MM.1S (cell line): ENCODE measurements around the gene P2RX6.

Experiments
- CTCF ChIP-seq: fragments of 300-600 bp; sonication (generic); IDR thresholded peaks from 2 replicates; pipeline ENCODE4 v1.5.1; 2016; ENCODE audit warnings: antibody characterized with exemption, low read length, mixed read lengths
- EZH2 ChIP-seq: fragments of 300-600 bp; sonication (generic); optimal IDR thresholded peaks from 2 replicates; pipeline ENCODE3; 2017; ENCODE audit warnings: low read depth, mild to moderate bottlenecking, antibody characterized with exemption, low read length, mixed read lengths
- EZH2phosphoT487 ChIP-seq: fragments of 300-600 bp; sonication (generic); IDR thresholded peaks from 2 replicates; pipeline ENCODE4 v1.6.1; 2018; ENCODE audit warnings: antibody characterized with exemption, low read length

GRCh38 chr22:21076912-21077625, 62.1 kb downstream of the P2RX6 start:
- TF ChIP-seq CTCF (no peak), EZH2 (no peak), EZH2phosphoT487 (no peak)
